OCI-LY3 (cell line): ENCODE measurements around the gene SAMD4A.

ENCODE experiments used
- CTCF ChIP-seq: fragments of 200-600, 300-600 bp; sonication (generic); IDR thresholded peaks from 2 replicates; pipeline ENCODE4 v1.5.1; 2014; ENCODE audit warnings: antibody characterized with exemption, low read length, low read depth
- EZH2phosphoT487 ChIP-seq: fragments of 200-600 bp; shearing (Covaris generic); IDR thresholded peaks from 2 replicates; pipeline ENCODE4 v1.6.1; 2018; ENCODE audit warnings: antibody characterized with exemption, mixed run types, low read depth

- TF ChIP-seq CTCF (no peak), EZH2phosphoT487 (no peak)
Observed at GRCh38 chr14:54784060-54784459, 217.1 kb downstream of the SAMD4A start.
